ENCODE results near the gene APEX2. TPM values are rescaled to one million over a fixed set of nuclear protein-coding genes. Genes with fewer than 3 reads are reported as not detected.
"Not testable (repeated sequence)": the region's sequence is repeated elsewhere in the genome, so short reads cannot be mapped to it uniquely, and the experiment has no call there.

The APEX2 gene, protein sequence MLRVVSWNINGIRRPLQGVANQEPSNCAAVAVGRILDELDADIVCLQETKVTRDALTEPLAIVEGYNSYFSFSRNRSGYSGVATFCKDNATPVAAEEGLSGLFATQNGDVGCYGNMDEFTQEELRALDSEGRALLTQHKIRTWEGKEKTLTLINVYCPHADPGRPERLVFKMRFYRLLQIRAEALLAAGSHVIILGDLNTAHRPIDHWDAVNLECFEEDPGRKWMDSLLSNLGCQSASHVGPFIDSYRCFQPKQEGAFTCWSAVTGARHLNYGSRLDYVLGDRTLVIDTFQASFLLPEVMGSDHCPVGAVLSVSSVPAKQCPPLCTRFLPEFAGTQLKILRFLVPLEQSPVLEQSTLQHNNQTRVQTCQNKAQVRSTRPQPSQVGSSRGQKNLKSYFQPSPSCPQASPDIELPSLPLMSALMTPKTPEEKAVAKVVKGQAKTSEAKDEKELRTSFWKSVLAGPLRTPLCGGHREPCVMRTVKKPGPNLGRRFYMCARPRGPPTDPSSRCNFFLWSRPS
- 22.9 TPM for polyA plus RNA-seq

DNA sequence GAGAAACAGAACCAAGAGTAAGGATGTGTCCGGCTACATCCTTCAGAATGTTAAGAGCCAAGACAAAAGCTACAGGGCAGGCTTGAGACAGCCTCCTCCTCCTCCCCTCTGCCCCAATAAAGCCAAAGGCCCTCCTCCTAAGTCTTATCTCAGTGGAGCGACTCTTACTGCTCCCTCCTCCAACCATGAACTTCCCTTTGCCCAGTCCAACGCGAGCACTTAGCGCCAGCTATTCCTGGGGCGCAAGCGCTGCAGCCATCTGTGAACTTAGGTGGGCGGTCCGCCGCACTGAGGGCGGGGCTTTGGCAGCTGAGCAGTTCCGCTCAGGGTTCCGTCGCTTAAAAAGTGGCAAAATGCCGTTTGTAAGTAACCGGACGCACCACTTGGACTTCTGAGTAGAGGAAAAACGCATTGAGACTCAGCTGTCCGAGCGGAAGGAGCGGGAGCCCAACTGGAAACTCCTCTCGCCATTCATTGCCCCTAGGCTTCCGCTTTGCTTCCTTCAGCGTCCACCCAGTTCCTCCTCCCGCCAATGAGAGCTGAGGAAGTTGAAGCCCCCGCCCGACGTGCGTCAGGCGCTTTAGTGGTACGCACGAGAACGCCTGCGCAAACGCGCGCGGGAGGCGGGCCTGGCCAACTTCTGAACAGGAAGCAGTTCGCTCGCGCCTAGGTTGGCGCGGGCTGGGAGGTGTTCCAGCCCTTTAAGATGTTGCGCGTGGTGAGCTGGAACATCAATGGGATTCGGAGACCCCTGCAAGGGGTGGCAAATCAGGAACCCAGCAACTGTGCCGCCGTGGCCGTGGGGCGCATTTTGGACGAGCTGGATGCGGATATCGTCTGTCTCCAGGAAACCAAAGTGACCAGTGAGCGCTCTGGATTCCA is at the start of gene APEX2:
Gene APEX2 (plus strand): TSS at position 647 of the 882 bp plus-strand sequence. CDS start 60 bp downstream, at position 707.
- H3K27me3 Mint-ChIP-seq = peaks cover 4% of the 10 kb centered on the region
- H3K9me3 Mint-ChIP-seq = no peaks in the 10 kb centered on the region
- peaks cover 4 to 9% (median 9%) of the 10 kb centered on the region in 3 donors for H3K4me1 Mint-ChIP-seq
- peak within 1 kb of the TSS; percentile 91 to 94 (median 92) for H3K27ac Mint-ChIP-seq
- H3K36me3 Mint-ChIP-seq = peaks cover 7% of the 10 kb centered on the region
- H3K4me3 Mint-ChIP-seq = peak within 1 kb of the TSS; percentile 91 to 97 (median 94)

DNA sequence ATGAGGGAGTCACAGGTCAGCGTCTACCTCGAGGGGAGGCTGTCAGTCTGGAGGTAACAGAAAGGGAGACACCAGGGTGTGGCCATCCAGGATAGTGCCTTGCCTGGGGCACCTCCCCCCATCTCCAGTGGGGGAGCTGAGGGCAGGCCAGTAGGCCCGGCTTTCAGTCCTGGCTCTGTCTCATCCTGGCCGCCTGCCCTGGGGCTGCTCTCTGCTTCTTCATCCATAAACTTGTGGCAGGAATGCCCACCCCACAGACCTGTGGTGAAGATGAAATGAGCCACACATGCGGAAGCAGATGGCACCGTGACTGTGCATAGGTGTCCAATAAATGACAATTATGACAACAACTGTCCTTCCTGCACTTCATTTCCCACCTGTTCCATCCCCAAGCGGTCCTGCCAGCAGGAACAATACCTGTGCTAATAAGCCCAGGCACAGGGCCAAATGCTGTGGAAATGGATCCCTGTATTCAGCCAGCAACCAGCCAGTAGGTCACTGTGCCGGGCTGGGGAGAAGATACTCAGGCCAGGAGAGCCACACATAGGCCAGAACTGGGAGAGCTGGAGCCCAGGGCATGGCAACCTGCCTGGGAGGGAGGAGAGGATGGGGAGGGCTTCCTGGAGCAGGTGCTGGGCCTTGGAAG is 49.3 kb upstream of the APEX2 start:
- H3K27me3 Mint-ChIP-seq = no peaks in the 10 kb centered on the region

DNA sequence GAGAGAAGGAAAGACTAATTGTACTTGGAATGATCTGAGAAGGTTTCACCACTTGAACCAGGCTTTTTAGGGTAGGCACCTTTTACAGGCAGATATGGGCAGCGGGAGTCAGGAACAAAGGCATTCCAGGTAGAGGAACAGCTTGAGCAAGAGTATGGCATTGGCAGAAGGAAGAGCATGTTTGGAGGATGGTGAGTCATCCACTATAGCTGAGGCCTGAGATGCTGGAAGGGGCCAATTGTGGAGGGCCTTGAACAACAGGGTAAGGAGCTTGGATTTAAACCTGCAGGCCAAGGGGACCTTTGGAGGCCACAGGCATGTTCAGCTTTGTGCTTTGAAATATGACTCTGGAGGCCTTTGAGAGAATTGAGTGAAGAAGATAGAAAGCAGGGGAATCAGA is 38.4 kb upstream of the APEX2 start:
- no peak overlapping the region for H3K4me3 Mint-ChIP-seq
- peaks cover 0 to 3% (median 0%) of the 10 kb centered on the region in 3 donors for H3K9me3 Mint-ChIP-seq
- H3K4me1 Mint-ChIP-seq = peaks cover 0 to 1% (median 0%) of the 10 kb centered on the region in 3 donors

More for the DNA sequence above, 49.3 kb upstream of the APEX2 start:
- H3K27ac Mint-ChIP-seq = no peak overlapping the region
- no peaks in the 10 kb centered on the region for H3K36me3 Mint-ChIP-seq
- no peak overlapping the region for H3K4me3 Mint-ChIP-seq
- no peaks in the 10 kb centered on the region for H3K4me1 Mint-ChIP-seq
- no peaks in the 10 kb centered on the region for H3K9me3 Mint-ChIP-seq

DNA sequence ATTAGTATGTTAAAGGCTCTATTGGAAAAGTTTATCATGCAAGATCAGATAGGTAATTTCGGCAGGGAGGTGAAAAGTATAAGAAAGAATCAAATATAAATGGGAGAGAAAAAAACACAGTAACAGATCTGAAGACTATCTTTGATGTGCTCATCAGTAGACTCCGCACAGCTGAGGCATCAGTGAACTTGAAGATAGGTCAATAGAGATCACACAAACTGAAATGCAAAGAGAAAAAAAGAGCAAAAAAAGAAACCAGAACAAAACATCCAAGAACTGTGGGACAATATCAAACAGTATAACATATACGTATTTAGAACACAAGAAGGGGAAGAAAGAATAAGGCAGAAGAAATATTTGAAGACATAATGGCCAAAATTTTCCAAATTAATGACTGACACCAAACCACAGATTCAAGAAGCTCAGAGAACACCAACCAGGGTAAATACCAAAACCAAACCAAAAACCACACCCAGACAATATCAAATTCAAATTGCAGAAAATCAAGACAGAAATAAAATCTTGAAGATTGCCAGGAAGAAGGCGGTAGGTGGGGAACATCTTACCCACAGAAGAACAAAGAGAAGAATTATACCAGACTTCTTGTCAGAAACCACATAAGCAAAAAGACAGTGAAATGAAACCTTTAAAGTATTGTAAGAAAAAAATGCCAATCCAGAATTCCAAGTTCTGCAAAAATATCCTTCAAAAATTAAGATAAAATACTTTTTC is 35.2 kb upstream of the APEX2 start:
- peaks cover 0 to 1% (median 0%) of the 10 kb centered on the region in 3 donors for H3K4me1 Mint-ChIP-seq
- H3K4me3 Mint-ChIP-seq = no peak overlapping the region
- peaks cover 2% of the 10 kb centered on the region for H3K27me3 Mint-ChIP-seq
- H3K27ac Mint-ChIP-seq = peak overlapping the region in 1 of 3 donors; percentile 4
- H3K36me3 Mint-ChIP-seq = peaks cover 4% of the 10 kb centered on the region
- H3K9me3 Mint-ChIP-seq = peaks cover 0 to 6% (median 3%) of the 10 kb centered on the region in 3 donors

More for the DNA sequence above, 38.4 kb upstream of the APEX2 start:
- H3K36me3 Mint-ChIP-seq = peaks cover 4% of the 10 kb centered on the region
- H3K27me3 Mint-ChIP-seq = peaks cover 2% of the 10 kb centered on the region
- no peak overlapping the region for H3K27ac Mint-ChIP-seq

DNA sequence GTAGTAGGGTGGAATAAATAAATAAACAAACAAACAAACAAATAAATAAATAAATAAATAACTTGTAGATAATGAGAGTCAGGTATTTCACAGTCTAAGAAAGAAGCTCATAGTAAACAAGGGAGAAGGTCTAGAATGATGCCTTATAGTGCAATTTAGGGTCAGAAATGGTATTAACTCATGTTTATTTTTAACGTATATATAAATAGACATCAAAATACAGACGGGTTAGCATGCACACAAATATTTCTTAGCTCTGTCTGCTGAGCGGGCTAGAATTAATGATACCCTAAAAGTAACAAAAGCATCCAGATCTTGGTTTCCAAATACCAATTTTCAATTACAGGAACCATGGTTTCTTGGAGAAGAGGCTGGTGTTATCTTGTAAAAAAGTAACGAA is 22.8 kb upstream of the APEX2 start:
- Mint-ChIP-seq H3K27ac (no peak overlapping the region), H3K4me3 (no peak overlapping the region), H3K4me1 (no peaks in the 10 kb centered on the region), H3K36me3 (no peaks in the 10 kb centered on the region), H3K9me3 (peaks cover 0 to 4% (median 3%) of the 10 kb centered on the region in 3 donors), H3K27me3 (peaks cover 7% of the 10 kb centered on the region)

DNA sequence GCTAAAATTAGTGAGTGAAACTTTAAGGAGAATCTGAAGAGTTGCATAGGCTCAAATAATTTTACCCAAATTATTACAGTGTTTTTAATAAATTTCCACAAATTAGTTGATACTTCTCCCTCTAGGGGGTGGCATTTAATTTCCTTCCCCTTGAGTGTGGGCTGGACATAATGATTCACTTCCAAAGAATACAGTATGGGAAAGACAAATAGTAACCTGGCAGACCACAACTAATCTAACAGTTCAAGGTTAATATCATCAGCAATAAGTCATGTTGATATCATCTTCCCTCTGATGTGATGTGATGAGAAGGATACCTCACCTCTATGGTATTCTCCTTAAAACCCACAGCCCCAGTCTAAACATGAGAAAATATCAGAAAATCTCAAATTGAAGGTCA is 21.7 kb upstream of the APEX2 start:
- Mint-ChIP-seq H3K36me3 (no peaks in the 10 kb centered on the region), H3K4me3 (no peak overlapping the region), H3K27me3 (peaks cover 7% of the 10 kb centered on the region), H3K4me1 (no peaks in the 10 kb centered on the region), H3K9me3 (peaks cover 3 to 10% (median 4%) of the 10 kb centered on the region in 3 donors), H3K27ac (no peak overlapping the region)

DNA sequence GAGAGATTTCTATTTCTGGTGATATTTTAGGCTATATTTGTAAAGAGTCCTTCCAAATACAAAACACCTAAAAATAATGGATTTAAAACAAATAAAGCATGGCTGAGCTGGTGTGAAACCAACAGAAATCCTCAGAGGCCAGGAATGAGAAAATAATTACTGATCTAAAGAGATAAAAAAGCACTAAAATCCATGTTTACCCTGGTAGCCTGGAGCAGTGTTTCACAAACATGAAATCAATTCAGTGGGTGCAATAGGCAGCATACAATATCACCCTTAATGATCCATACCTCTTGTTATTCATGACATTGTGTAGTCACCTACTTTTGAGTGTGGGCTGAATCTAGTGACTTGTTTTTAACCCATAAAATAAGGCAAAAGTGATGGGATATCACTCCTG is 20.7 kb upstream of the APEX2 start:
- Mint-ChIP-seq H3K27ac (no peak overlapping the region), H3K27me3 (peaks cover 7% of the 10 kb centered on the region), H3K4me3 (no peak overlapping the region), H3K9me3 (peaks cover 3 to 10% (median 4%) of the 10 kb centered on the region in 3 donors), H3K4me1 (peaks cover 0 to 2% (median 0%) of the 10 kb centered on the region in 3 donors), H3K36me3 (no peaks in the 10 kb centered on the region)

DNA sequence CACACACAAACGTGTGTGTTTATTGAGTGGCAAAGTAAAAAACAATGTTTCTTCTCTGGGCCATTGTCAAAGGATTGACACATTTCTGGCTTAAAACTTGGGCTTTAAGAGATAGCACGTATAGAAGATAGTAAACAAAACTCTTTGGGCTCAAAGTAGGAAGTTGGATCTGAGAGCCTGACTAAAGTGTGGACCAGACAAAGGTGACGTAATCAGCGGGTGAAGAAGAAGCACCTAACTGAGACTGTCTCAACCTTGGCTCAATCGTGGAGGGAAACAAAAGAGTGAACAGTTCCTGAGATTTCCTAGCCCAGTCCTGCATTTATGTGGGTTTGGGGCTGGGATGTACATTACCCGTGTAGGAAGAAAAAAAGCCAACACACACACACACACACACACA is 19.8 kb upstream of the APEX2 start:
- peaks cover 3 to 10% (median 4%) of the 10 kb centered on the region in 3 donors for H3K9me3 Mint-ChIP-seq
- H3K4me1 Mint-ChIP-seq = peaks cover 0 to 2% (median 0%) of the 10 kb centered on the region in 3 donors
- no peaks in the 10 kb centered on the region for H3K36me3 Mint-ChIP-seq
- no peak overlapping the region for H3K27ac Mint-ChIP-seq
- H3K4me3 Mint-ChIP-seq = no peak overlapping the region
- H3K27me3 Mint-ChIP-seq = peaks cover 3% of the 10 kb centered on the region

DNA sequence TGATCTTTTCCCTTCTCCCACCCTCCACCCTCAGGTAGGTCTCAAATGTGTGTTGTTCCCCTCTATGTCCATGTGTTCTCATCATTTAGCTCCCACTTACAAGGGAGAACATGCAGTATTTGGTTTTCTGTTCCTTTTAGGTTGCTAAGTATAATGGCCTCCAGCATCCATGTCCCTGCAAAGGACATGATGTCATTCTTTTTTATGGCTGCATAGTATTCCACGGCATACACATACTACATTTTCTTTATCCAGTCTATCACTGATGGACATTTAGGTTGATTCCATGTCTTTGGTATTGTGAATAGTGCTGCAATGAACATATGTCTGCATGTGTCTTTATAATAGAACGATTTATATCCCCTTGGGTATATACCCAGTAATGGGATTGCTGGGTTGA is 16.9 kb upstream of the APEX2 start:
- H3K27ac Mint-ChIP-seq, H3K27me3 Mint-ChIP-seq, H3K36me3 Mint-ChIP-seq, H3K4me1 Mint-ChIP-seq, H3K9me3 Mint-ChIP-seq, H3K4me3 Mint-ChIP-seq: not testable (repeated sequence)

DNA sequence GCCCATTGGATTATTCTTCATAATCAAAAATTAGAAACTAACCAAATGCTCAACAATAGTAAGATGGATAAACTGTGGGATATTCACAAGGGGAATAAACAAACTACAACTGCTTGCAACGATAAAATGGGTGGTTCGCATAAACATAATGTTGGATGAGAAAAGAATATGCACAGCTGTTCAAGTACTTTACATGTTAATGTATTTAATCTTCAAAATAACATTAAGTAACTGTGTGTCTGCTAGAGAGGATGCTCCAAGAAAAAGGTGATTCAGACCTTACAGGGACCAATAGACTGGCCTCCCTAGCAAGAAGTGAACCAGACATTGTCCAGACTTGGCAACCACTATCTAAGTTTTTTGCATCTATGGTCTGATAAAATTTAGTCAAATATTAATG is 8.5 kb upstream of the APEX2 start:
- Mint-ChIP-seq H3K4me3 (no peak overlapping the region), H3K27me3 (peaks cover 2% of the 10 kb centered on the region), H3K4me1 (peaks cover 3 to 4% (median 3%) of the 10 kb centered on the region in 3 donors), H3K36me3 (no peaks in the 10 kb centered on the region), H3K9me3 (no peaks in the 10 kb centered on the region), H3K27ac (no peak overlapping the region)

DNA sequence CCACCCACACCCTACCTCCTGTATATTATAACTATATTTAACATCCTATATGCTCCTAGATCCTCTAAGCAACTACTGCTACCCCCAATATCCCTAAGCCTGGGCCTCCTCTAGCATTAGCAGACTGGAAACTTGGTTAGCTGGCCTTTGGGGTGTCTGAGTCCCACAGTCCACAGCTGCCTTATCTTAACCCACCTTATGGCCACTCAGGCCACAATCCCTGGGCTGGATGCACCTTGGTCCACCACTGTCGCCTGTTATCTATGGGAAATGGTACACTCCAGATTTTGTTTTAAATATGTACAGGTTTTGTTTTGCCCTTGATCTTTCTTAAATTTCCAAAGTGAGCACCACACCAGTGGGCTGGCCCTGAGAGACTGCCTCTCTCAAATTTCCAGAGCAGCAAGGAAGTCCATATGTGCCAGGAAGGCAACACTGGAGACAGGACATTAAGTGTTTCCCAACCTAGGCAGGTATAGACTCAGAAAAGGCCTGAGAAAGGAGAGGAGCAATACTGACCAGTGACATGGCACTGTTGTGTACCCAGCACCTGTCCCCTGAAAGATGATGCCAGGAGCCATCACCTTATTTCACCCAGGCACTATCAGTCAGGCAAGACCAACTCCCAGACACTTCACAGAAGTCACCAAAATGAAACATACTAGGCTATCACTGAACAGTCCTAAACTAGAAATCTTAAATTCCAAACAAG is 7.1 kb upstream of the APEX2 start:
- no peaks in the 10 kb centered on the region for H3K36me3 Mint-ChIP-seq
- H3K9me3 Mint-ChIP-seq = no peaks in the 10 kb centered on the region
- no peak overlapping the region for H3K27ac Mint-ChIP-seq
- peaks cover 3 to 4% (median 3%) of the 10 kb centered on the region in 3 donors for H3K4me1 Mint-ChIP-seq
- no peak overlapping the region for H3K4me3 Mint-ChIP-seq
- peaks cover 5% of the 10 kb centered on the region for H3K27me3 Mint-ChIP-seq

DNA sequence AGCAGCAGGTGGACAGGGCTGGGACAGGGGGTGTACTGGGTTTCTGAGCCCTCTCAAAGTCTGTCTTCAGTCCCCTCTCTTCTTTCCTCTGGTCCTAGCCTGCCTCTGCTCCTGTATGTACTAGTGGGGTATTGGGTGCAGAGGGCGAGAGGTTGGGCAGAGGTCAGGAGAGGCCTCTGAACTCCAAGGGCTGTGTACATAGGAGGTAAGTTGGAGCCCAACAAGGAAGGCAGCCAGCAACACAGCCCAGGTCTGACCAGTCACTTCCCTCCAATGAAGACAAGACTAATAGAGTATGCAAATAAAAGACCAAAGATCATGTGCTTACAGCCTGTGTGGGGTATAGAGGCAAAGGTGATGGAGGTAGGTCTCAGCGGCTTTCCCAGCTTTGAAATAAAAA is 6.1 kb upstream of the APEX2 start, which contains the start of gene PFKFB1:
Gene PFKFB1 (minus strand): TSS at position 90 of the 400 bp plus-strand sequence. CDS start 181 bp downstream, outside the sequence.
- Mint-ChIP-seq H3K27me3 (peaks cover 5% of the 10 kb centered on the region), H3K4me1 (peaks cover 3 to 4% (median 3%) of the 10 kb centered on the region in 3 donors), H3K27ac (peak within 1 kb of the TSS in 1 of 3 donors; percentile 47), H3K4me3 (peak within 1 kb of the TSS in 1 of 4 donors; percentile 69), H3K36me3 (no peaks in the 10 kb centered on the region), H3K9me3 (no peaks in the 10 kb centered on the region)

DNA sequence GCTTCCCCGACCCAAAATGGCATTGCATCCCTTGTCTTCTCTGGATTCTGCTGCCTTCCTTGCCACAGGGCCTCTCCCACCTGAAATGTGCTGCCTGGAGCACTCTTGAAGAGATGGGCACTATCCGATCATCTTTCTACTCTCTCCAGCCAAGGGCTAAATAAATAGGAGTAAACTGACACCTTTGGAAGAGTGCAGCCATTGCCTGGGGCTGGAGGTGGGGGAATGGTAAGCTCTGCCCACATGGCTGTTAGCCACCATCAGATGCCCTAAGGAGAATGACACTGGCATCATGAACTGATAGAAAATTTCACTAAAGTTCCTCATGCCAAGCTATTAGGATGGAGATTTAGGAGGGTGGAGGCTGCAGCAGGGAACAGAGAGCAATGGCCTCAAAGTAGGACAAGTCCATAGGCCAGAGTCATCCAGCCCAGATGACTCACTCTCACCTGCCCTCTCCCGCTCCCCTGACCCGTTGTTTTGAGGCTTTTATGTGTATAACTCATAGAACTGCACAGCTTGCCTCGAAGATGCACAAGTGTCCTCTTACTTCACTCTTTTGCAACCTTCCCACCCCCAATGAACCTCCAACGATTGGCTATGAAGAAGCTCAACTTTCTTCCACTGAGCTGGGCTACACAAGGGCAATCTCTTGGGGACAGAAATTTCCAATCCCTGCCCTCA is 5.4 kb upstream of the APEX2 start:
- Mint-ChIP-seq H3K4me3 (peak overlapping the region in 1 of 4 donors; percentile 69), H3K27ac (peak overlapping the region in 1 of 3 donors; percentile 47), H3K4me1 (peaks cover 4 to 5% (median 4%) of the 10 kb centered on the region in 3 donors)

More for the DNA sequence above, 5.4 kb upstream of the APEX2 start:
- H3K9me3 Mint-ChIP-seq = no peaks in the 10 kb centered on the region
- H3K36me3 Mint-ChIP-seq = no peaks in the 10 kb centered on the region
- peaks cover 5% of the 10 kb centered on the region for H3K27me3 Mint-ChIP-seq

Data from IgD-negative memory B cell (primary cell).